Measurements from ENCODE around the gene WNT2.

DNA sequence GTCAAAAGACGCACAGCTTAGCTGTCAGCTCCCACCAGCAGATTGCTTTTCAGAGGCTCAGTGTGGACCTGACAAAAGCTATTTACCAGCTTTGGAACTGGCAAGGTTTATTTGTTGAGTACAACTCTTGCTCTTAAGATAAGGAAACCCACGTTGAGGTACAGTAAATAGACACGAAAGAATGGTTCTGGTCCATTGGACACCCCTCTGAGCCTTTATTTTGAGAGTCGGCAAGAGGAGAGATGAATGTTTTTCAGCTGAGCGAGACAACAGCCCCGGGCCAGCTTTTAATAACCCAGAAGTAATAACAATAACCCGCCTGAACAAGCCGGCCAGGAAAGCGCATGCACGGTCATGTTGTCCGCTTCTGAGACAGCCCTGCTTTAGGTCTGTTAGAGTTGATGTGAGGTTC, 49.0 kb downstream of the WNT2 start:
- TF ChIP-seq CTCF (optimal IDR thresholded peaks at IDR 0.05 in 1 of 3, IDR thresholded peaks at IDR 0.05 in 1 of 3, conservative IDR thresholded peaks at IDR 0.05 in 1 of 3; ENCODE audit: extremely low read depth in 1 of 3, insufficient read depth in 2 of 3, low read length in 3 of 3), result no peak
- no peak for TF ChIP-seq EZH2 (IDR thresholded peaks at IDR 0.05; ENCODE audit: low read length)
